GM19397 (cell line): Measurements from ENCODE around the gene MAP3K5.
"Not testable (repeated sequence)": the region's sequence is repeated elsewhere in the genome, so short reads cannot be mapped to it uniquely, and the experiment has no call there.

Experiments
- ATAC-seq: cut with Tn5 transposase; IDR thresholded peaks from one replicate; pipeline ENCODE4 v1.9.1; 2021; ENCODE audit warnings: mild to moderate bottlenecking, moderate library complexity; ENCODE audit not compliant: unreplicated experiment

The MAP3K5 gene

GRCh38 chr6:136792410-136793262 lies at the start of gene MAP3K5:
TSS of gene MAP3K5 (minus strand) at chr6:136792477. CDS start at chr6:136792157, 320 bp downstream.
- ATAC-seq, result peak; percentile 65

- no peak for ATAC-seq
Observed at GRCh38 chr6:136840276-136841001, 48.2 kb upstream of the MAP3K5 start.

DNA sequence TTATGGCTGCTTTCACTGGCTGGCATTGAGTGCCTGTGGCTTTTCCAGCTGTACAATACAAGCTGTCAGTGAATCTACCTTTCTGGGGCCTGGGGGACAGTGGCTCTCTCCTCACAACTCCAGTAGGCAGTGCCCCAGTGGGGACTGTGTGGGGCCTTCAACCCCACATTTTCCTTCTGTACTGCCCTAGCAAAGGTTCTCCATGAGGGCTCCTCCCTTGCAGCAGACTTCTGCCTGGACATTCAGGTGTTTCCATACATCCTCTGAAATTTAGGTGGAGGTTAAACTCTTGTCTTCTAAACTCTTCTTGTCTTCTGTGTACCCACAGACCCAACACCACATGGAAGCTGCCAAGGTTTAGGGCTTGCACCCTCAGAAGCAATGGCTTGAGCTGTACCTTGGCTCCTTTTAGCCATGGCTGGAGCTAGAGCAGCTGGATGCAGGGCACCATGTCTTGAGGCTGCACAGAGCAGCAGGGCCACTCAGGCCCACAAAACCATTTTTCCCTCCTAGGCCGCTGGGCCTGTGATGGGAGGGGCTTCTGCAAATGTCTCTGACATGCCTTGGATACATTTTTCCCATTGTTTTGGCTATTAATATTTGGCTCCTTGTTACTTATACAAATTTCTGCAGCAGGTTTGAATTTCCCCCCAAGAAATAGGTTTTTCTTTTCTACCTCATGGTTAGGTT lies 39.7 kb upstream of the MAP3K5 start:
- ATAC-seq, result no peak

GRCh38 chr6:136826216-136826615 lies 33.9 kb upstream of the MAP3K5 start:
- ATAC-seq, result no peak

DNA sequence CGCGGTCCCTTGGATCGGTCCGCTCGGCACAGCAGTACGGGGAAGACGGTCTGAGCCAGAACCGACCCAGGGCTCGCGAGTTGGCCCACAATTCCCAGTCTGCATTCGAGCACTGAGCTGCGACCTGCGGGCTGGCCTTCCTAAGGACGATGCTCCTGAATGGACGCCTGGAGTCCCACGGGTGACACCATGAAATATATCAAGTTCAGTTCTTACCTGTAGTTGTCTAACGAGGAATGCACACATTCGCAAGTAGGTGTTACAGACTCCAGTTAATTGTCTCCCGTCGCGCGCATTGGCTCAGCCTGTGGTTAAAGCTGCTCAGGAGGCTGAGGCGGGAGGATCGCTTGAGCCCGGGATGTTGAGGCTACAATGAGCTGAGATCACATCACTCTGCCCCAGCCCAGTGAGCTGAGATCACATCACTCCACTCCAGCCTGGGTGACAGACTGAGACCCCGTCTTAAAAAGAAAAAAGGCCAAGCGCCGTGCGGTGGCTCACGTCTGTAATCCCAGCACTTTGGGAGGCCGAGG lies 30.9 kb upstream of the MAP3K5 start:
- no peak for ATAC-seq

GRCh38 chr6:136822376-136823127 lies 30.3 kb upstream of the MAP3K5 start, which contains the start of gene PEX7:
TSS of gene PEX7 (plus strand) at chr6:136822592. CDS start at chr6:136822666, 74 bp downstream.
- peak; percentile 98 for ATAC-seq

DNA sequence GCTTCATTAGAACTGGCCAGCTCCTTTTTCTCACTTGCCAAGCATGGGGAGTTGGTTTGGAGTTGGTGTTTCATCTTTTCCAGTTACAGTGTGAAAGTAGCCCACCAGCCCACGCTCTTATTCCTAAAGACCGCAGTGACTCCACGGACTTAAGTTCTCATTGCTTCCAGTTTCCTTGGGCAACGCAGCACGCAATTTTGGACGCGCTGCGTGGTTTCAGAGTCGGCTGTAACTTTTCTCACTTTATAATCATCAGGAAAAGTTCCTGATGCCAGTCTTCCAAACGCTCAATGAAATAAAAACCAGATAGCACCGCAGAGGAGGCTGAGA lies 29.7 kb upstream of the MAP3K5 start:
- ATAC-seq, result peak; percentile 3

DNA sequence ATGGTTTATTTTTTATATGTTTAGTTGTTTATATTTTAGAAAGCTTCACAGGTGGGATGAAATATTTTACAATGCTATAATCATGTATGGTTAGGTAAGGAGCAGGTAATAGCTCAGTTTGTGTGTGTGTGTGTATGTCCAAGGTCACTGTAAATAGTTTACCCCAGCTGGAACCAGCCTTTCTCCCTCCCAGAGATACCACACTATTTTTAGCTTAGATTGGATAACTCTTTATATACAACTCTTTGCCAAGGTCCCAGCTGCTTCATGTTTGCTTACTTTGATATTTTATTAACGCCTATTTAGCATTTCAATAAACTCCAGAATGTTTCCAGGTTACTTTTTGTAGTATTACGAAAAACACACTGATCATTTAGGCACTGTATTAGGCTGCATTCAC lies 28.3 kb upstream of the MAP3K5 start:
- no peak for ATAC-seq

- no peak for ATAC-seq
Observed at GRCh38 chr6:136816656-136817055, 24.4 kb upstream of the MAP3K5 start.

DNA sequence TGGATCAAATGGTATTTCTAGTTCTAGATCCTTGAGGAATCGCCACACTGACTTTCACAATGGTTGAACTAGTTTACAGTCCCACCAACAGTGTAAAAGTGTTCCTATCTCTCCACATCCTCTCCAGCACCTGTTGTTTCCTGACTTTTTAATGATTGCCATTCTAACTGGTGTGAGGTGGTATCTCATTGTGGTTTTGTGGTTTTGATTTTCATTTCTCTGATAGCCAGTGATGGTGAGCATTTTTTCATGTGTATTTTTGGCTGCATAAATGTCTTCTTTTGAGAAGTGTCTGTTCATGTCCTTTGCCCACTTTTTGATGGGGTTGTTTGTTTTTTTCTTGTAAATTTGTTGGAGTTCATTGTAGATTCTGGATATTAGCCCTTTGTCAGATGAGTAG lies 23.3 kb upstream of the MAP3K5 start:
- ATAC-seq, result not testable (repeated sequence)

- no peak for ATAC-seq
Observed at GRCh38 chr6:136812174-136812573, 19.9 kb upstream of the MAP3K5 start.

- no peak for ATAC-seq
Observed at GRCh38 chr6:136811272-136811671, 19.0 kb upstream of the MAP3K5 start.

- no peak for ATAC-seq
Observed at GRCh38 chr6:136809091-136809860, 17.0 kb upstream of the MAP3K5 start.

- ATAC-seq, result no peak
Observed at GRCh38 chr6:136803608-136804007, 11.3 kb upstream of the MAP3K5 start.

DNA sequence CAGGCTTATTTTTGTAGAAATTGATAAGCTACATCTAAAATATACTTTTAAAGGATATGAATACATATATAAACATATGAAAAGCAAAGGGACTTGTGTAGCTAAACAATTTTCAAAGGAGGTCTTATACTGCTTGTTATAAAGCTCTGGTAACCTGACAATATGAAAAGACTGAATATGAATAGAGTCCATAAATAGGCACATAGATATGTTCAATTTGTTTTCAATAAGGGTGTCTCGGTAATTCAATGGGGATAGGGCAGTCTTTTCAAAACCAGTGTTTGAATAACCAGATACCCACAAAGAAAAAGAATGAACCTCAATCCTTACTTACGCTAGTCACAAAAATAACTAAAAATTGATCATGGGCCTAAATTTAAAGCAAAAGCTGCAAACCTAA lies 9.3 kb upstream of the MAP3K5 start:
- no peak for ATAC-seq

GRCh38 chr6:136798044-136798443 lies 5.8 kb upstream of the MAP3K5 start:
- no peak for ATAC-seq

- no peak for ATAC-seq
Observed at GRCh38 chr6:136795996-136796395, 3.7 kb upstream of the MAP3K5 start.

DNA sequence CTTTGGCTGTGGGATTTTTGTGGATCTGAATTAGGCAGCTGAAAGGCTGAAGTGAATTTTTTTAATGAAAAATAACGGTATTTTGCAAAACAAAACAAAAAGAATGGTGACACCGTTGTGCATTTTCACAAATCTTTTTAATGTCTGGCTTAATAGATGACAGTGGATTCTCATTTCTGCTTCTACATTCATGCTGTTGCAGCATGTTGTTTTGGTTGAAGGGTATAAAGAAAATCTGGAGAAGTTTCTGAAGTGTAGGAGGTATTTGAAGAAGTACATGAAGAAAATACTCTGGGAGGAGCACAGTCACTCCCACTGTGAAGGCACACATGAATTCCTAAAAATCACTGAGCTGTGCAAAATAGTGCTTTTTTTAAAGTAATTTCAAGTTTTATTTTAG lies 3.1 kb upstream of the MAP3K5 start:
- no peak for ATAC-seq

DNA sequence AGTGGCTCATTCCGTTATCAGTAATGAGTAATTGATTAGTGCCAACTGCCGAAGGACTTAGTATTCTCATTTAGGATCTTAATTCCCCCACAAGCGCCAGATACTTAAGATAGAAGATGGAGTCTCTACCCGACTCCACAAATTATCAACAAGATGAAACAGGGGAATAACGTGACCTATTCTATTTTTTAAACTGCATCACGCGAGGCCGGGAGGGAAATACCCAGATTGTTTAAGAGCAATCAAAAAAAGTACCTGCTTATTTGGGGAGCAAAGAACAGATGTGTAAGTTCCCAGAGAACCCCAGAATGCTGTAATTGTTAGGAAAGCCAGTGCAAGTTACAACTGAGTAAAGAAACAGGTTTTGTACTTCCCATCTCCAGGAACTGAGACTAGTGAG lies 1.1 kb upstream of the MAP3K5 start:
- ATAC-seq, result no peak

DNA sequence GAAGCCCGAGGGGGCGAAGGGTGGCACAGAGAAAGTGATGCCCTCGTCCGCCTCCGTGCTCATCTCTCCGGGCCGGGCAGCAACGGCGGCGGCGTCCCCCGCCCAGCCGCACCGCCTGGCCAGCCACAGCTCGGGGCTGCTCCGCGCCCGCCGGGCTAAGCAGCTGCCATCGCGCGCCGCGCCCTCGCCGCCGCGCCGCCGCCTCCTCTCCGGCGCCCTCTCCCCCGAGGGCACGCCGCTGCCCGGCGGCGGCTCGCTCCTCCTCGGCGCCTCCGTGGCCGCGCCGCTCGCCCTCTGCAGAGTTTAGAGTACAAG lies 225 bp downstream of the MAP3K5 start:
- no peak for ATAC-seq
